ENCODE measurements around the gene GNAZ. TPM values are rescaled to one million over a fixed set of nuclear protein-coding genes. Genes with fewer than 3 reads are reported as not detected.

The GNAZ gene
- total and polyA plus RNA-seq, 9 donors = 7.2 to 40.8 (median 15.3) TPM

- no peak overlapping the region for H3K27ac ChIP-seq
- 87 to 94% (median 89%) methylated on average over 3 of the region's 3 CpGs for WGBS, 3 donors
Measured at GRCh38 chr22:23078462-23078787, 8.1 kb downstream of the GNAZ start.

GRCh38 chr22:23079240-23079768 is 9.0 kb downstream of the GNAZ start:
- DNase-seq = no peak
- Histone ChIP-seq H3K4me3 (no peak overlapping the region), H3K4me1 (ENCODE audit: insufficient read depth) (no peaks in the 10 kb centered on the region), H3K36me3 (no peaks in the 10 kb centered on the region), H3K27ac (no peak overlapping the region), H3K27me3 (no peaks in the 10 kb centered on the region), H3K9me3 (no peaks in the 10 kb centered on the region)
- 88 to 94% (median 89%) methylated on average over 9 of the region's 9 CpGs for WGBS, 3 donors
- TF ChIP-seq CTCF (IDR thresholded peaks at IDR 0.05) = no peak
- no peak for TF ChIP-seq POLR2A (IDR thresholded peaks at IDR 0.05)
- no peak for TF ChIP-seq EP300 (IDR thresholded peaks at IDR 0.05)
- intact Hi-C loops (cut with DNase I) = no loop called here

More at GRCh38 chr22:23078462-23078787, 8.1 kb downstream of the GNAZ start:
- no peak for DNase-seq
- no peaks in the 10 kb centered on the region for H3K9me3 ChIP-seq
- TF ChIP-seq EP300 (IDR thresholded peaks at IDR 0.05) (no peak), CTCF (IDR thresholded peaks at IDR 0.05) (no peak), POLR2A (IDR thresholded peaks at IDR 0.05) (no peak)
- no peaks in the 10 kb centered on the region for H3K27me3 ChIP-seq
- intact Hi-C loops (cut with DNase I) = no loop called here
- no peak overlapping the region for H3K4me3 ChIP-seq
- no peaks in the 10 kb centered on the region for H3K36me3 ChIP-seq
- H3K4me1 ChIP-seq (ENCODE audit: insufficient read depth) = no peaks in the 10 kb centered on the region

GRCh38 chr22:23079814-23080521 is 9.6 kb downstream of the GNAZ start:
- WGBS, 3 donors = 87 to 93% (median 88%) methylated on average over 9 of the region's 9 CpGs
- Histone ChIP-seq H3K27ac (no peak overlapping the region), H3K4me1 (ENCODE audit: insufficient read depth) (no peaks in the 10 kb centered on the region), H3K9me3 (no peaks in the 10 kb centered on the region), H3K36me3 (no peaks in the 10 kb centered on the region), H3K27me3 (no peaks in the 10 kb centered on the region), H3K4me3 (no peak overlapping the region)
- no peak for DNase-seq
- intact Hi-C loops (cut with DNase I) = no loop called here
- no peak for TF ChIP-seq CTCF (IDR thresholded peaks at IDR 0.05)
- no peak for TF ChIP-seq EP300 (IDR thresholded peaks at IDR 0.05)
- TF ChIP-seq POLR2A (IDR thresholded peaks at IDR 0.05) = no peak

DNA sequence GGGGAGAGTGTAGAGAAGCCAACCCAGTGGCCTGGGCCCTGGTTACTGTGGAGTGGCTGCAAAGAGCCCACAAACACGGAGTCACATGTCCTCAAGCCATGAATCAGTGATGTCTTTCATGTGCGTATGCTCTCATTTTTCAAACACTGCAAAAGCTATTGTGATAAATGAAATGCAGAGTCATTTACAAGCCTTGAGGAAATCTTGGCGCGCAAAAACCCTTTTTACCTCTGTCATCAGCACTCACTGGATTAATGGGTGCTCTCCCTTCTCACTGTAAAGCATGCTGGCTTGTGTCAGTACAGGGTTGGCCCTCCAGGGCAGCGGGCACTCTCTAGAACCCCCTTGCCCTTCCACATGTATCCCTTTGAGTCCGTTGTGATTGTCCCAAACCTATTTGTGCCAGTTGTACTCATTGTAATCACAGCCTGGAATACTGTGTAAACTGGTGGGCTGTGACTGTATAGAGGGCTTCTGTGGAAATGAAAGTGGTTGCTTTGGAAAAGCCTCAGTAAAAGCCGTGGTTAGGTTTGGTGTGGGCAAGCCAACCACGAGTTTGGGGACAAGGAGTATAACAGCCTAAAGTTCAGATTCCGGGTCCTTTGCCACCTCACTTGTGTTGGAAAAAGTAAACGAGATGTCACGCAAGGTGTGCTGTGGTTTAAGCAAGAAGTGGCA is 10.4 kb downstream of the GNAZ start:
- H3K36me3 ChIP-seq = no peaks in the 10 kb centered on the region
- 91 to 95% (median 93%) methylated on average over 11 of the region's 11 CpGs for WGBS, 3 donors
- no peaks in the 10 kb centered on the region for H3K27me3 ChIP-seq
- H3K4me3 ChIP-seq = no peak overlapping the region
- TF ChIP-seq POLR2A (IDR thresholded peaks at IDR 0.05) (no peak), CTCF (IDR thresholded peaks at IDR 0.05) (no peak), EP300 (IDR thresholded peaks at IDR 0.05) (no peak)
- H3K27ac ChIP-seq = no peak overlapping the region
- H3K9me3 ChIP-seq = no peaks in the 10 kb centered on the region
- no peaks in the 10 kb centered on the region for H3K4me1 ChIP-seq (ENCODE audit: insufficient read depth)
- DNase-seq = no peak
- intact Hi-C loops (cut with DNase I) = no loop called here

All from ovary (tissue), 9 donors.